Stomach (tissue), 9 donors: ENCODE data around the gene CHD5. TPM values are rescaled to one million over a fixed set of nuclear protein-coding genes. Genes with fewer than 3 reads are reported as not detected.

Experiments used
- DNase-seq, 2 donors: peaks; one replicate each; pipeline versions ENCODE4 v3.0.0 to v3.0.0-alpha.2; 2013 to 2019
- H3K27ac ChIP-seq, 5 donors: fragments of 200-600 bp in 4 of 5; sonication (generic) in 4 of 5; one replicate each; pipeline ENCODE4 v1.5.1; 2013 to 2019; ENCODE audit warnings: mild to moderate bottlenecking in 1 of 5, moderate library complexity in 1 of 5
- H3K27me3 ChIP-seq, 3 donors: fragments of 200-600 bp; sonication (generic); one replicate each; pipeline ENCODE4 v1.5.1; 2017 to 2019; ENCODE audit warnings: mixed run types in 1 of 3
- H3K36me3 ChIP-seq, 4 donors: fragments of 200-600 bp; sonication (generic); 1 replicate in 3 of 4; 2 replicates in 1 of 4; pipeline ENCODE4 v1.5.1; 2016 to 2019
- H3K4me1 ChIP-seq, 4 donors: fragments of 200-600 bp; sonication (generic); one replicate each; pipeline ENCODE4 v1.5.1; 2016 to 2019
- H3K4me3 ChIP-seq, 4 donors: fragments of 200-600 bp; sonication (generic) in 3 of 4; one replicate each; pipeline ENCODE4 v1.5.1; 2016 to 2019; ENCODE audit warnings: mild to moderate bottlenecking in 1 of 4
- H3K9me3 ChIP-seq, 4 donors: fragments of 200-600 bp; sonication (generic); one replicate each; pipeline ENCODE4 v1.5.1; 2016 to 2019
- CTCF ChIP-seq, 7 experiments: fragments of 450-650 bp in 4 of 7; fragments of 200-600 bp in 3 of 7; sonication (generic) in 3 of 7; IDR thresholded peaks; one replicate each; pipeline ENCODE4 v1.5.1; 2016 to 2019; ENCODE audit warnings: antibody characterized with exemption in 7 of 7, control low read depth in 2 of 7, mild to moderate bottlenecking in 1 of 7
- EP300 ChIP-seq: sonication (generic); formaldehyde crosslinking; IDR thresholded peaks from one replicate; pipeline ENCODE4 v1.6.1; 2017; ENCODE audit warnings: antibody characterized with exemption
- POLR2A ChIP-seq, 4 donors: fragments of 450-650 bp; IDR thresholded peaks; one replicate each; pipeline ENCODE4 v1.6.1; 2016; ENCODE audit warnings: antibody characterized with exemption in 4 of 4, control low read depth in 2 of 4, mild to moderate bottlenecking in 1 of 4, moderate library complexity in 1 of 4
- POLR2AphosphoS5 ChIP-seq, 3 donors: sonication (generic); formaldehyde crosslinking; IDR thresholded peaks; one replicate each; pipeline ENCODE4 v1.6.1; 2016; ENCODE audit warnings: antibody characterized with exemption in 3 of 3
- WGBS, 5 donors: extraction: QIAGEN DNeasy Blood & Tissue Kit in 3 of 5; methylation state at CpG; one replicate each; pipeline versions ENCODE4 v1.1.5 to v1.1.7; 2013 to 2018; 5-methylcytosine and 5-hydroxymethylcytosine counted together
- intact Hi-C: fragments of 100-400 bp; cut with DNase I; formaldehyde crosslinking; loops from one replicate; pipeline ENCODE4 v1.15.1; 2023; ENCODE audit warnings: low total_unique reads
- polyA plus RNA-seq, 3 donors: library from polyadenylated mRNA; stranded (reverse); fragments of 200-250 nt; gene quantifications; one replicate each; pipeline ENCODE4 v1.2.3, GENCODE V29; 2013
- total RNA-seq, 5 donors: library from RNA; depleted of rRNA; stranded (reverse); fragments of >200 nt; gene quantifications; one replicate each; pipeline versions ENCODE4 v1.1.0 to v1.2.3, GENCODE V29; 2014 to 2016
- donor health status: healthy with polysubstance abuse.
- donor health status: Bipolar disorder and iron deficiency.
- donor health status: healthy.

Gene CHD5
- total and polyA plus RNA-seq, 8 donors: 0.06 to 0.92 (median 0.29) TPM; not detected in 1

GRCh38 chr1:6134741-6135510 is 45.2 kb downstream of the CHD5 start:
- no peak for TF ChIP-seq POLR2AphosphoS5 (IDR thresholded peaks at IDR 0.05)
- no peak for TF ChIP-seq POLR2A (IDR thresholded peaks at IDR 0.05)
- TF ChIP-seq EP300: no peak
- TF ChIP-seq CTCF (IDR thresholded peaks at IDR 0.05): no peak
- no peak overlapping the region for H3K27ac ChIP-seq
- H3K9me3 ChIP-seq: peaks cover 0 to 11% (median 8%) of the 10 kb centered on the region in 4 donors
- 78 to 82% (median 81%) methylated on average over 18 to 22 of the region's 22 CpGs for WGBS, 5 donors
- DNase-seq: no peak
- H3K36me3 ChIP-seq: no peaks in the 10 kb centered on the region
- no peaks in the 10 kb centered on the region for H3K4me1 ChIP-seq
- no peaks in the 10 kb centered on the region for H3K27me3 ChIP-seq
- H3K4me3 ChIP-seq: no peak overlapping the region
- intact Hi-C loops: no loop called here

- no peak overlapping the region for H3K27ac ChIP-seq
- H3K4me1 ChIP-seq: no peaks in the 10 kb centered on the region
- no peak overlapping the region for H3K4me3 ChIP-seq
- no peak for DNase-seq
- TF ChIP-seq CTCF (IDR thresholded peaks at IDR 0.05) (no peak), POLR2A (IDR thresholded peaks at IDR 0.05) (no peak), POLR2AphosphoS5 (IDR thresholded peaks at IDR 0.05) (no peak), EP300 (no peak)
- peaks cover 0 to 11% (median 8%) of the 10 kb centered on the region in 4 donors for H3K9me3 ChIP-seq
- no peaks in the 10 kb centered on the region for H3K27me3 ChIP-seq
- intact Hi-C loops: no loop called here
- WGBS, 5 donors: 83 to 96% (median 93%) methylated on average over 1 to 11 of the region's 11 CpGs
- no peaks in the 10 kb centered on the region for H3K36me3 ChIP-seq
Measured at GRCh38 chr1:6134206-6134605, 45.9 kb downstream of the CHD5 start.

- Histone ChIP-seq H3K4me3 (no peak overlapping the region), H3K36me3 (no peaks in the 10 kb centered on the region), H3K4me1 (no peaks in the 10 kb centered on the region), H3K27ac (no peak overlapping the region), H3K9me3 (peaks cover 0 to 11% (median 8%) of the 10 kb centered on the region in 4 donors), H3K27me3 (no peaks in the 10 kb centered on the region)
- TF ChIP-seq CTCF (IDR thresholded peaks at IDR 0.05) (no peak), EP300 (no peak), POLR2AphosphoS5 (IDR thresholded peaks at IDR 0.05) (no peak), POLR2A (IDR thresholded peaks at IDR 0.05) (no peak)
- DNase-seq: no peak
- intact Hi-C loops: no loop called here
- 72 to 86% (median 83%) methylated on average over 13 to 15 of the region's 15 CpGs for WGBS, 5 donors
Measured at GRCh38 chr1:6133146-6133895, 46.8 kb downstream of the CHD5 start.

GRCh38 chr1:6131561-6131960 is 48.6 kb downstream of the CHD5 start:
- no peak overlapping the region for H3K4me3 ChIP-seq
- DNase-seq: no peak
- no peak for TF ChIP-seq EP300
- H3K36me3 ChIP-seq: no peaks in the 10 kb centered on the region
- H3K4me1 ChIP-seq: peaks cover 6 to 12% (median 9%) of the 10 kb centered on the region in 4 donors
- H3K9me3 ChIP-seq: peaks cover 0 to 11% (median 8%) of the 10 kb centered on the region in 4 donors
- 84 to 91% (median 90%) methylated on average over 9 of the region's 9 CpGs for WGBS, 5 donors
- intact Hi-C loops: no loop called here
- no peak overlapping the region for H3K27ac ChIP-seq
- H3K27me3 ChIP-seq: peaks cover 0 to 14% (median 3%) of the 10 kb centered on the region in 3 donors
